ENCODE results near the gene ABLIM3.

Gene ABLIM3

GRCh38 chr5:149141957-149142851 lies 911 bp downstream of the ABLIM3 start:
- no peak for DNase-seq (ENCODE audit: insufficient read length, low spot score)
- TF ChIP-seq SPI1 (IDR thresholded peaks at IDR 0.05; ENCODE audit: low read depth, low read length) (no peak), POU2F2 (IDR thresholded peaks at IDR 0.05; ENCODE audit: low read depth, low read length) (no peak), POLR2A (IDR thresholded peaks at IDR 0.05; ENCODE audit: low read depth, low read length) (no peak), POLR2AphosphoS5 (IDR thresholded peaks at IDR 0.05; ENCODE audit: low read depth, low read length) (no peak), TAF1 (IDR thresholded peaks at IDR 0.05; ENCODE audit: low read depth, low read length) (no peak)
- FAIRE-seq = no peak

- no peak for DNase-seq (ENCODE audit: insufficient read length, low spot score)
- TF ChIP-seq POU2F2 (IDR thresholded peaks at IDR 0.05; ENCODE audit: low read depth, low read length) (no peak), SPI1 (IDR thresholded peaks at IDR 0.05; ENCODE audit: low read depth, low read length) (no peak)
- no peak for FAIRE-seq
Measured at GRCh38 chr5:149143470-149143869, 2.2 kb downstream of the ABLIM3 start.

- FAIRE-seq = no peak
- no peak for DNase-seq (ENCODE audit: insufficient read length, low spot score)
Measured at GRCh38 chr5:149144637-149145036, 3.3 kb downstream of the ABLIM3 start.

GRCh38 chr5:149145138-149145537 lies 3.8 kb downstream of the ABLIM3 start:
- no peak for FAIRE-seq
- TF ChIP-seq POLR2A (IDR thresholded peaks at IDR 0.05; ENCODE audit: low read depth, low read length) = no peak
- no peak for TF ChIP-seq SPI1 (IDR thresholded peaks at IDR 0.05; ENCODE audit: low read depth, low read length)
- no peak for TF ChIP-seq POU2F2 (IDR thresholded peaks at IDR 0.05; ENCODE audit: low read depth, low read length)
- TF ChIP-seq PAX5 (IDR thresholded peaks at IDR 0.05; ENCODE audit: insufficient read depth, low read length, severe bottlenecking) = no peak
- no peak for DNase-seq (ENCODE audit: insufficient read length, low spot score)

More at GRCh38 chr5:149144637-149145036, 3.3 kb downstream of the ABLIM3 start:
- TF ChIP-seq TAF1 (IDR thresholded peaks at IDR 0.05; ENCODE audit: low read depth, low read length) (no peak), POLR2AphosphoS5 (IDR thresholded peaks at IDR 0.05; ENCODE audit: low read depth, low read length) (no peak), POU2F2 (IDR thresholded peaks at IDR 0.05; ENCODE audit: low read depth, low read length) (no peak), PAX5 (IDR thresholded peaks at IDR 0.05; ENCODE audit: insufficient read depth, low read length, severe bottlenecking) (no peak), SPI1 (IDR thresholded peaks at IDR 0.05; ENCODE audit: low read depth, low read length) (no peak), POLR2A (IDR thresholded peaks at IDR 0.05; ENCODE audit: low read depth, low read length) (no peak)

GRCh38 chr5:149147676-149148075 lies 6.4 kb downstream of the ABLIM3 start:
- DNase-seq (ENCODE audit: insufficient read length, low spot score) = no peak
- no peak for TF ChIP-seq PAX5 (IDR thresholded peaks at IDR 0.05; ENCODE audit: insufficient read depth, low read length, severe bottlenecking)
- no peak for FAIRE-seq

- TF ChIP-seq PAX5 (IDR thresholded peaks at IDR 0.05; ENCODE audit: insufficient read depth, low read length, severe bottlenecking) = no peak
- TF ChIP-seq POLR2AphosphoS5 (IDR thresholded peaks at IDR 0.05; ENCODE audit: low read depth, low read length) = no peak
- no peak for TF ChIP-seq TAF1 (IDR thresholded peaks at IDR 0.05; ENCODE audit: low read depth, low read length)
- TF ChIP-seq SPI1 (IDR thresholded peaks at IDR 0.05; ENCODE audit: low read depth, low read length) = no peak
- TF ChIP-seq POLR2A (IDR thresholded peaks at IDR 0.05; ENCODE audit: low read depth, low read length) = no peak
- no peak for TF ChIP-seq POU2F2 (IDR thresholded peaks at IDR 0.05; ENCODE audit: low read depth, low read length)
- no peak for DNase-seq (ENCODE audit: insufficient read length, low spot score)
- no peak for FAIRE-seq
Measured at GRCh38 chr5:149149942-149150341, 8.6 kb downstream of the ABLIM3 start.

- TF ChIP-seq POU2F2 (IDR thresholded peaks at IDR 0.05; ENCODE audit: low read depth, low read length) = no peak
- no peak for TF ChIP-seq TAF1 (IDR thresholded peaks at IDR 0.05; ENCODE audit: low read depth, low read length)
- TF ChIP-seq PAX5 (IDR thresholded peaks at IDR 0.05; ENCODE audit: insufficient read depth, low read length, severe bottlenecking) = no peak
- TF ChIP-seq POLR2A (IDR thresholded peaks at IDR 0.05; ENCODE audit: low read depth, low read length) = no peak
- TF ChIP-seq SPI1 (IDR thresholded peaks at IDR 0.05; ENCODE audit: low read depth, low read length) = no peak
- TF ChIP-seq POLR2AphosphoS5 (IDR thresholded peaks at IDR 0.05; ENCODE audit: low read depth, low read length) = no peak
- FAIRE-seq = no peak
- DNase-seq (ENCODE audit: insufficient read length, low spot score) = no peak
Measured at GRCh38 chr5:149150457-149150856, 9.2 kb downstream of the ABLIM3 start.

- no peak for FAIRE-seq
- TF ChIP-seq TAF1 (IDR thresholded peaks at IDR 0.05; ENCODE audit: low read depth, low read length) (no peak), POU2F2 (IDR thresholded peaks at IDR 0.05; ENCODE audit: low read depth, low read length) (no peak), PAX5 (IDR thresholded peaks at IDR 0.05; ENCODE audit: insufficient read depth, low read length, severe bottlenecking) (no peak), SPI1 (IDR thresholded peaks at IDR 0.05; ENCODE audit: low read depth, low read length) (no peak), POLR2A (IDR thresholded peaks at IDR 0.05; ENCODE audit: low read depth, low read length) (no peak), POLR2AphosphoS5 (IDR thresholded peaks at IDR 0.05; ENCODE audit: low read depth, low read length) (no peak)
- no peak for DNase-seq (ENCODE audit: insufficient read length, low spot score)
Measured at GRCh38 chr5:149151717-149152116, 10.4 kb downstream of the ABLIM3 start.

GRCh38 chr5:149152317-149152746 lies 11.0 kb downstream of the ABLIM3 start:
- TF ChIP-seq POLR2AphosphoS5 (IDR thresholded peaks at IDR 0.05; ENCODE audit: low read depth, low read length) = no peak
- TF ChIP-seq SPI1 (IDR thresholded peaks at IDR 0.05; ENCODE audit: low read depth, low read length) = no peak
- no peak for TF ChIP-seq TAF1 (IDR thresholded peaks at IDR 0.05; ENCODE audit: low read depth, low read length)
- TF ChIP-seq POLR2A (IDR thresholded peaks at IDR 0.05; ENCODE audit: low read depth, low read length) = no peak
- TF ChIP-seq POU2F2 (IDR thresholded peaks at IDR 0.05; ENCODE audit: low read depth, low read length) = no peak
- no peak for TF ChIP-seq PAX5 (IDR thresholded peaks at IDR 0.05; ENCODE audit: insufficient read depth, low read length, severe bottlenecking)
- FAIRE-seq (no peak), DNase-seq (ENCODE audit: insufficient read length, low spot score) (no peak)

GRCh38 chr5:149153193-149153750 lies 12.0 kb downstream of the ABLIM3 start:
- FAIRE-seq (no peak), DNase-seq (ENCODE audit: insufficient read length, low spot score) (no peak)
- TF ChIP-seq POLR2A (IDR thresholded peaks at IDR 0.05; ENCODE audit: low read depth, low read length) (no peak), POU2F2 (IDR thresholded peaks at IDR 0.05; ENCODE audit: low read depth, low read length) (no peak), TAF1 (IDR thresholded peaks at IDR 0.05; ENCODE audit: low read depth, low read length) (no peak), PAX5 (IDR thresholded peaks at IDR 0.05; ENCODE audit: insufficient read depth, low read length, severe bottlenecking) (no peak), SPI1 (IDR thresholded peaks at IDR 0.05; ENCODE audit: low read depth, low read length) (no peak), POLR2AphosphoS5 (IDR thresholded peaks at IDR 0.05; ENCODE audit: low read depth, low read length) (no peak)
